IMR-90 (cell line): ENCODE results near the gene CPOX. TPM values are rescaled to one million over a fixed set of nuclear protein-coding genes. Genes with fewer than 3 reads are reported as not detected.

Experiments used
- ATAC-seq: fragments of 200-7000 bp; cut with Tn5 transposase; 2 replicates; pipeline ENCODE4 v1.9.1; 2020; ENCODE audit warnings: low read depth, mild to moderate bottlenecking, moderate library complexity
- BruUV-seq: library from RNA; stranded (reverse); fragments of 400-500 nt; replicated peaks from 2 replicates; lab custom pipeline; 2021; lab: Mats Ljungman, UMichigan
- CTCF ChIA-PET: fragments of 300-600 bp; formaldehyde crosslinking; extraction: SDS; loops from one replicate; lab custom pipeline; 2021; ENCODE audit warnings: antibody characterized with exemption; lab: Yijun Ruan, JAX
- POLR2A ChIA-PET: fragments of 300-600 bp; sonication (Branson Sonifier 250); formaldehyde crosslinking; loops from one replicate; lab custom pipeline; 2022; ENCODE audit warnings: antibody characterized with exemption; ENCODE audit not compliant: unreplicated experiment; lab: Charles Lee
- DNase-seq: peaks from one replicate; pipeline ENCODE4 v3.0.0; 2013
- H2AFZ ChIP-seq: replicated peaks from 2 replicates; pipeline ENCODE3; 2013; ENCODE audit warnings: low read length, mild to moderate bottlenecking; ENCODE audit not compliant: poor library complexity
- H2AK5ac ChIP-seq: 2 replicates; pipeline ENCODE4 v1.6.1; 2013; ENCODE audit warnings: low read depth, low read length, inconsistent platforms
- H2AK9ac ChIP-seq: replicated peaks from 2 replicates; pipeline ENCODE3; 2013; ENCODE audit warnings: mild to moderate bottlenecking, low read depth, low read length, moderate library complexity; ENCODE audit not compliant: poor library complexity
- H2BK120ac ChIP-seq: 2 replicates; pipeline ENCODE4 v1.6.1; 2013; ENCODE audit warnings: low read depth, low read length, inconsistent platforms
- H2BK15ac ChIP-seq: 3 replicates; pipeline ENCODE4 v1.6.1; 2013; ENCODE audit warnings: low read depth, low read length, inconsistent platforms
- H2BK20ac ChIP-seq: 2 replicates; pipeline ENCODE4 v1.6.1; 2013; ENCODE audit warnings: low read depth, mild to moderate bottlenecking, inconsistent platforms, low read length, moderate library complexity
- H2BK5ac ChIP-seq: 2 replicates; pipeline ENCODE4 v1.6.1; 2013; ENCODE audit warnings: mild to moderate bottlenecking, low read depth, low read length, inconsistent platforms; ENCODE audit not compliant: poor library complexity, severe bottlenecking
- H3K14ac ChIP-seq: replicated peaks from 2 replicates; pipeline ENCODE4 v1.6.1; 2013; ENCODE audit warnings: low read depth, low read length, inconsistent platforms
- H3K18ac ChIP-seq: 2 replicates; pipeline ENCODE4 v1.6.1; 2013; ENCODE audit warnings: low read depth, low read length, control low read depth
- H3K23ac ChIP-seq: 2 replicates; pipeline ENCODE4 v1.6.1; 2013; ENCODE audit warnings: low read depth, low read length, inconsistent platforms
- H3K27ac ChIP-seq: 2 replicates; pipeline ENCODE4 v1.5.1; 2013; ENCODE audit warnings: mild to moderate bottlenecking, control low read depth, low read length; ENCODE audit not compliant: insufficient read depth
- H3K27me3 ChIP-seq: 2 replicates; pipeline ENCODE4 v1.6.1; 2013; ENCODE audit warnings: low read length; ENCODE audit not compliant: control insufficient read depth, insufficient read depth
- H3K36me3 ChIP-seq: 2 replicates; pipeline ENCODE4 v1.6.1; 2013; ENCODE audit warnings: low read length, mixed read lengths; ENCODE audit not compliant: control insufficient read depth, insufficient read depth
- H3K4ac ChIP-seq: 2 replicates; pipeline ENCODE4 v1.6.1; 2013; ENCODE audit warnings: low read depth, low read length, inconsistent platforms
- H3K4me1 ChIP-seq: 2 replicates; pipeline ENCODE4 v1.6.1; 2013; ENCODE audit warnings: low read length, mixed read lengths; ENCODE audit not compliant: control insufficient read depth, insufficient read depth
- H3K4me2 ChIP-seq: 2 replicates; pipeline ENCODE4 v1.6.1; 2013; ENCODE audit warnings: low read depth, mild to moderate bottlenecking, control low read depth, low read length, moderate library complexity
- H3K4me3 ChIP-seq: 2 replicates; pipeline ENCODE4 v1.5.1; 2013; ENCODE audit warnings: low read depth, mild to moderate bottlenecking, control low read depth, low read length, moderate library complexity; ENCODE audit not compliant: insufficient read depth
- H3K56ac ChIP-seq: 2 replicates; pipeline ENCODE4 v1.6.1; 2013; ENCODE audit warnings: low read length, inconsistent platforms; ENCODE audit not compliant: insufficient read depth; ENCODE audit errors: extremely low read depth
- H3K79me1 ChIP-seq, 2 experiments: 2 replicates each; pipeline ENCODE4 v1.6.1; 2013; ENCODE audit warnings: low read length in 2 of 2, inconsistent platforms in 1 of 2, low read depth in 1 of 2
- H3K9ac ChIP-seq: 2 replicates; pipeline ENCODE4 v1.6.1; 2013; ENCODE audit warnings: low read depth, low read length, control low read depth
- H3K9me1 ChIP-seq: 2 replicates; pipeline ENCODE4 v1.6.1; 2013; ENCODE audit warnings: low read length, inconsistent platforms; ENCODE audit not compliant: insufficient read depth
- H3K9me3 ChIP-seq: 2 replicates; pipeline ENCODE4 v1.6.1; 2013; ENCODE audit warnings: low read length; ENCODE audit not compliant: control insufficient read depth, insufficient read depth
- H4K20me1 ChIP-seq: 2 replicates; pipeline ENCODE4 v1.6.1; 2013; ENCODE audit warnings: low read length, inconsistent platforms; ENCODE audit not compliant: insufficient read depth
- H4K5ac ChIP-seq: 2 replicates; pipeline ENCODE4 v1.6.1; 2013; ENCODE audit warnings: mild to moderate bottlenecking, low read depth, low read length, control low read depth
- H4K8ac ChIP-seq, 2 experiments: 2 replicates each; pipeline ENCODE4 v1.6.1; 2013; ENCODE audit warnings: low read depth in 2 of 2, low read length in 2 of 2, control low read depth in 1 of 2, inconsistent platforms in 1 of 2
- H4K91ac ChIP-seq: 2 replicates; pipeline ENCODE4 v1.6.1; 2013; ENCODE audit warnings: low read depth, low read length, inconsistent platforms; ENCODE audit not compliant: insufficient read depth
- BHLHE40 ChIP-seq: fragments of 150-350 bp; IDR thresholded peaks from 2 replicates; pipeline ENCODE4 v1.6.1; 2016; ENCODE audit warnings: mild to moderate bottlenecking, low read depth, low read length
- CEBPB ChIP-seq: IDR thresholded peaks from 2 replicates; pipeline ENCODE4 v1.6.1; 2012; ENCODE audit warnings: low read depth, low read length, improper control_type of control experiment
- CHD1 ChIP-seq: IDR thresholded peaks from 2 replicates; pipeline ENCODE4 v1.6.1; 2012; ENCODE audit warnings: low read depth, low read length, improper control_type of control experiment
- CTCF ChIP-seq: conservative IDR thresholded peaks from 2 replicates; pipeline ENCODE4 v1.5.1; 2012; ENCODE audit warnings: mild to moderate bottlenecking, low read depth, low read length, improper control_type of control experiment
- ELK1 ChIP-seq: fragments of 150-350 bp; IDR thresholded peaks from 2 replicates; pipeline ENCODE4 v1.6.1; 2016; ENCODE audit warnings: low read depth, mild to moderate bottlenecking, low read length, moderate library complexity, borderline replicate concordance
- FOS ChIP-seq: fragments of 150-350 bp; IDR thresholded peaks from 2 replicates; pipeline ENCODE4 v1.6.1; 2016; ENCODE audit warnings: low read depth, low read length
- MAFK ChIP-seq: IDR thresholded peaks from 2 replicates; pipeline ENCODE4 v1.6.1; 2012; ENCODE audit warnings: low read depth, low read length, improper control_type of control experiment
- MAZ ChIP-seq: IDR thresholded peaks from 2 replicates; pipeline ENCODE4 v1.6.1; 2012; ENCODE audit warnings: low read depth, mild to moderate bottlenecking, low read length, improper control_type of control experiment, moderate library complexity, borderline replicate concordance
- MXI1 ChIP-seq: IDR thresholded peaks from 2 replicates; pipeline ENCODE4 v1.6.1; 2012; ENCODE audit warnings: low read depth, mild to moderate bottlenecking, low read length, moderate library complexity, borderline replicate concordance
- NFE2L2 ChIP-seq: fragments of 150-350 bp; IDR thresholded peaks from 2 replicates; pipeline ENCODE4 v1.6.1; 2016; ENCODE audit warnings: low read depth, mild to moderate bottlenecking, low read length
- POLR2A ChIP-seq: IDR thresholded peaks from 2 replicates; pipeline ENCODE4 v1.6.1; 2012; ENCODE audit warnings: mild to moderate bottlenecking, low read depth, low read length
- RAD21 ChIP-seq: IDR thresholded peaks from 2 replicates; pipeline ENCODE4 v1.6.1; 2012; ENCODE audit warnings: low read length, improper control_type of control experiment
- RCOR1 ChIP-seq: IDR thresholded peaks from 2 replicates; pipeline ENCODE4 v1.6.1; 2012; ENCODE audit warnings: mild to moderate bottlenecking, low read length, improper control_type of control experiment; ENCODE audit not compliant: insufficient replicate concordance
- RFX5 ChIP-seq: IDR thresholded peaks from 2 replicates; pipeline ENCODE4 v1.8.0; 2012; ENCODE audit warnings: low read depth, mild to moderate bottlenecking, low read length, moderate library complexity
- SMC3 ChIP-seq: fragments of 150-350 bp; IDR thresholded peaks from 2 replicates; pipeline ENCODE4 v1.6.1; 2016; ENCODE audit warnings: low read depth, mild to moderate bottlenecking, antibody characterized with exemption, low read length, moderate library complexity
- dilution Hi-C: fragments of 300-500 bp; cut with HindIII; formaldehyde crosslinking; loops from one replicate; pipeline ENCODE4 v1.14.3; 2018; ENCODE audit warnings: low sequenced_read_pairs; ENCODE audit not compliant: unreplicated experiment
- in situ Hi-C: fragments of 300-500 bp; cut with MboI; formaldehyde crosslinking; loops from 3 replicates; pipeline ENCODE4 v1.14.3; 2019; ENCODE audit warnings: low sequenced_read_pairs, inconsistent platforms, mixed read lengths
- intact Hi-C: fragments of 100-400 bp; cut with micrococcal nuclease; formaldehyde crosslinking; loops from 2 replicates; pipeline ENCODE4 v1.10.0; 2022
- polyA plus RNA-seq, 3 experiments: library from polyadenylated mRNA; depleted of rRNA; stranded (reverse); fragments of >200 nt; gene quantifications; 2 replicates each; pipeline ENCODE4 v1.2.3, GENCODE V29; 2012; ENCODE audit warnings: low replicate concordance in 1 of 3
- total RNA-seq: library from RNA; depleted of rRNA; stranded (reverse); fragments of >200 nt; gene quantifications from 2 replicates; pipeline ENCODE4 v1.2.3, GENCODE V29; 2012
- TF ChIP-seq, protein P1 (sequence below): fragments of 150-350 bp; IDR thresholded peaks from 2 replicates; pipeline ENCODE4 v1.6.1; 2017; ENCODE audit warnings: mild to moderate bottlenecking, antibody characterized with exemption, low read length, low read depth

Gene CPOX
- total and polyA plus RNA-seq, 2 of the 4 experiments (the other 2 are of a cell fraction), result 14.5 to 19.4 TPM

DNA sequence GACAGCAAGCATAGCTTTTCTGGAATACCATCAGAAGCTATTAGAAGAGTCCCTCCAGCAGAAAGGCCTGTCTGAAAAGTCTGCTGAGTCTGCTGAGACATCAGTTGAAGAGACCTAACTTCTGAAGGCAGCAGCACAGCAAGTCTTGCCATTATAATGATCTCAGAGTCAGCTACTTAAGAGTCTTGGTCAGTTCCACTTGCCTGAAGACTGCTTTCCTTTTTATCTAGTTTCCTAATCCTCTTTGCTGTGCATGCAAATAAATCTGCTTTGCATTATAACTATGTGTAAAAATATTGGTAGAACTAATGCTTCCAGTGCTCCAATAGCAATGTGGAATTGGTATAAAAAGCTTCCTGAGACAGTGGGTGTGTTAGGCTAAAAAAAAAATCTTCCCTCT is 34.9 kb upstream of the CPOX start:
- H3K4me1 ChIP-seq, result no peaks in the 10 kb centered on the region
- no peaks in the 10 kb centered on the region for H3K36me3 ChIP-seq
- no peak overlapping the region for H3K23ac ChIP-seq
- no peak overlapping the region for H4K5ac ChIP-seq
- H3K4me3 ChIP-seq, result no peak overlapping the region
- H3K56ac ChIP-seq, result no peak overlapping the region
- no peak overlapping the region for H3K9ac ChIP-seq
- no peak overlapping the region for H4K91ac ChIP-seq
- no peak overlapping the region for H3K4me2 ChIP-seq
- no peak overlapping the region for H2BK20ac ChIP-seq
- CTCF ChIA-PET, result no interaction called here
- no peak overlapping the region for H4K8ac ChIP-seq
- dilution Hi-C loops, result no loop called here
- H3K18ac ChIP-seq, result no peak overlapping the region
- no peak overlapping the region for H2AK9ac ChIP-seq
- no peaks in the 10 kb centered on the region for H4K20me1 ChIP-seq
- in situ Hi-C loops, result no loop called here
- H3K14ac ChIP-seq, result no peak overlapping the region
- H2AK5ac ChIP-seq, result no peak overlapping the region
- ATAC-seq, result no peak
- no peak overlapping the region for H2AFZ ChIP-seq
- H3K27me3 ChIP-seq, result peaks cover 12% of the 10 kb centered on the region
- no peak overlapping the region for H2BK120ac ChIP-seq
- no peaks in the 10 kb centered on the region for H3K9me3 ChIP-seq
- H2BK5ac ChIP-seq, result no peak overlapping the region
- TF ChIP-seq CEBPB (no peak), CTCF (no peak), MAFK (no peak), RFX5 (no peak), ELK1 (no peak), MXI1 (no peak), MAZ (no peak), SMC3 (no peak), POLR2A (no peak), RCOR1 (no peak), FOS (no peak), BHLHE40 (no peak), NFE2L2 (no peak), RAD21 (no peak), CHD1 (no peak)
- TF ChIP-seq, protein P1, sequence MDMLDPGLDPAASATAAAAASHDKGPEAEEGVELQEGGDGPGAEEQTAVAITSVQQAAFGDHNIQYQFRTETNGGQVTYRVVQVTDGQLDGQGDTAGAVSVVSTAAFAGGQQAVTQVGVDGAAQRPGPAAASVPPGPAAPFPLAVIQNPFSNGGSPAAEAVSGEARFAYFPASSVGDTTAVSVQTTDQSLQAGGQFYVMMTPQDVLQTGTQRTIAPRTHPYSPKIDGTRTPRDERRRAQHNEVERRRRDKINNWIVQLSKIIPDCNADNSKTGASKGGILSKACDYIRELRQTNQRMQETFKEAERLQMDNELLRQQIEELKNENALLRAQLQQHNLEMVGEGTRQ, result no peak
- no peaks in the 10 kb centered on the region for H3K79me1 ChIP-seq
- BruUV-seq, result no TSS peak
- POLR2A ChIA-PET, result no interaction called here
- H3K9me1 ChIP-seq, result no peaks in the 10 kb centered on the region
- no peak overlapping the region for H3K27ac ChIP-seq
- no peak overlapping the region for H3K4ac ChIP-seq
- DNase-seq, result no peak
- intact Hi-C loops, result no loop called here
- no peak overlapping the region for H2BK15ac ChIP-seq
